HG02642 (cell line): ENCODE measurements around the gene PRAMEF1.
"Not testable (repeated sequence)": the region's sequence is repeated elsewhere in the genome, so short reads cannot be mapped to it uniquely, and the experiment has no call there.

ENCODE experiments used
- ATAC-seq: cut with Tn5 transposase; IDR thresholded peaks from one replicate; pipeline ENCODE4 v1.9.1; 2021; ENCODE audit warnings: mild to moderate bottlenecking; ENCODE audit not compliant: unreplicated experiment, poor library complexity

PRAMEF1 gene

GRCh38 chr1:12774801-12775345 lies 16.3 kb upstream of the PRAMEF1 start:
- ATAC-seq: no peak

GRCh38 chr1:12775443-12775842 lies 15.8 kb upstream of the PRAMEF1 start:
- ATAC-seq: no peak

GRCh38 chr1:12776801-12777557 lies 14.2 kb upstream of the PRAMEF1 start:
- ATAC-seq: no peak

- no peak for ATAC-seq
These were observed 13.1 kb upstream of the PRAMEF1 start for GRCh38 chr1:12778061-12778460.

GRCh38 chr1:12778907-12779306 lies 12.3 kb upstream of the PRAMEF1 start:
- no peak for ATAC-seq

GRCh38 chr1:12781488-12781887 lies 9.7 kb upstream of the PRAMEF1 start:
- not testable (repeated sequence) for ATAC-seq

- not testable (repeated sequence) for ATAC-seq
These were observed 7.4 kb upstream of the PRAMEF1 start for GRCh38 chr1:12783783-12784182.

GRCh38 chr1:12784729-12785128 lies 6.5 kb upstream of the PRAMEF1 start:
- ATAC-seq: not testable (repeated sequence)

GRCh38 chr1:12798911-12799310 lies 7.7 kb downstream of the PRAMEF1 start:
- no peak for ATAC-seq

GRCh38 chr1:12799730-12800129 lies 8.5 kb downstream of the PRAMEF1 start:
- no peak for ATAC-seq

- no peak for ATAC-seq
These were observed 18.7 kb downstream of the PRAMEF1 start for GRCh38 chr1:12809933-12810332.

GRCh38 chr1:12810691-12811408 lies 19.7 kb downstream of the PRAMEF1 start:
- ATAC-seq: no peak

GRCh38 chr1:12811409-12811784 lies 20.2 kb downstream of the PRAMEF1 start:
- no peak for ATAC-seq

GRCh38 chr1:12819061-12819460 lies 27.9 kb downstream of the PRAMEF1 start:
- not testable (repeated sequence) for ATAC-seq

- ATAC-seq: not testable (repeated sequence)
These were observed 40.1 kb downstream of the PRAMEF1 start, which contains the start of gene PRAMEF11 for GRCh38 chr1:12831310-12831709. Gene PRAMEF11, minus strand, starts transcription at chr1:12831410. Its CDS starts 2,621 bp downstream, at chr1:12828789.

- ATAC-seq: not testable (repeated sequence)
These were observed 42.1 kb downstream of the PRAMEF1 start for GRCh38 chr1:12833251-12833650.
